GM10266 (cell line): ENCODE results near the gene CEP68.
"Not testable (repeated sequence)": the region's sequence is repeated elsewhere in the genome, so short reads cannot be mapped to it uniquely, and the experiment has no call there.

ENCODE experiments used
- DNase-seq: peaks from one replicate; pipeline ENCODE4 v3.0.0; 2012; ENCODE audit errors: extremely low spot score
- CTCF ChIP-seq: IDR thresholded peaks from 2 replicates; pipeline ENCODE4 v1.5.1; 2012; ENCODE audit warnings: mild to moderate bottlenecking, low read depth; ENCODE audit not compliant: control insufficient read depth, insufficient read depth; ENCODE audit errors: missing control alignments

Gene CEP68

DNA sequence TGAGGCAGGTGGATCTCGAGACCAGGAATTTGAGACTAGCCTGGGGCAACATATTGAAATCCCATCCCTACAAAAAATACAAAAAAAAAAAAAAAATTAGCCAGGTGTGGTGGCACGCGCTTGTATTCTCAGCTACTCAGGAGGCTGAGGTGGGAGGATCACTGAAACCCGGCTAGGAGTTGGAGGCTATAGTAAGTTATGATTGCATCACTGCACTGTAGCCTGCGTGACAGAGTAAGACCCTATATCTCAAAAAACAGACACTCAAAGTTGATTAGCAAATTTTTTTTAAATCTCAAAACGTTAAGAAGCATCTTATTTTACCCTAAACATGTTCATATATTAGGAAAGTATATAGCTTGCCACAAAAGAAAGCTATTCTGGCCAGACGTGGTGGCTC lies 66.1 kb downstream of the CEP68 start:
- no peak for DNase-seq
- TF ChIP-seq CTCF: no peak

- DNase-seq: not testable (repeated sequence)
These were observed 69.2 kb downstream of the CEP68 start for GRCh38 chr2:65125457-65125856.

DNA sequence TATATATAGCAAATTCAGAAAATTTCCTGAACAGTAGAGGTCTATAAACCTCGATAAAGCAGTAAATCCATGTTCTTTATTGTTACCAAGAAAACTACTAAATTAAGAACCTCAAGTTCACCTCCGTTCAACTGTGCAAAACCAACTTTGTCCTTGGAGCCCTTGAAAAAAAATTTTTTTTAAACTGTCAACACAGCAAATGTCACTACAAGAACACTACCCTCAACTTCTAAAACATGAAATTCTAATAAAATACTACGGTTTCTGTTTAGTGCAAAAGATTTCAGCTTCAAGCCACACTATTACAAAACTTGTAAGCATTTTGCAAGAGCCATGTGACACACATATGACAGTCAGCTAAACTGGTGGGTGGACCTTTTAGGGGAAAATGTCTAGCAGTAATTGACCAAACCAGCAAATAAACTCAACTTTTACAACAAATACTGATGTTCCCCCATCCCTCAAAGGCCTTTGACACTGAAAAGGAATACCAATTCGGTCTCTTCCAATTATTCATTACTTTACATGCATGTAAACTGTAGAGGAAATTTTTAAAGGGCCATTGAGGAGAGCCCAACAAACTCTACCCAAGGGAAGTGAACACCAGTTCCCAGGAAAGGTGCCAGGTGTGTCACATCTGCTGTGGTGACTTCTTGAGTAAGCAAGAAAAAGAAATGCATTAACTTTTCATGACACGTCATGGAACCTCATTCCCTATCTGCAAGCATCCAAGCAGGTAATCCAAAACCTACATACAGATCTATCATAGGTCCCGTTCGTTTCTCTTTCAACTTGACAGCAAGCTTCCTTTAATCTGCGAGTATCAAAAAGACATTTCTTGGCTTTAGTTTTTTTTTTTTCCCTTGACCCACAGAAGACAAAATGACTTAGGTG lies 72.3 kb downstream of the CEP68 start:
- TF ChIP-seq CTCF: no peak
- no peak for DNase-seq

DNA sequence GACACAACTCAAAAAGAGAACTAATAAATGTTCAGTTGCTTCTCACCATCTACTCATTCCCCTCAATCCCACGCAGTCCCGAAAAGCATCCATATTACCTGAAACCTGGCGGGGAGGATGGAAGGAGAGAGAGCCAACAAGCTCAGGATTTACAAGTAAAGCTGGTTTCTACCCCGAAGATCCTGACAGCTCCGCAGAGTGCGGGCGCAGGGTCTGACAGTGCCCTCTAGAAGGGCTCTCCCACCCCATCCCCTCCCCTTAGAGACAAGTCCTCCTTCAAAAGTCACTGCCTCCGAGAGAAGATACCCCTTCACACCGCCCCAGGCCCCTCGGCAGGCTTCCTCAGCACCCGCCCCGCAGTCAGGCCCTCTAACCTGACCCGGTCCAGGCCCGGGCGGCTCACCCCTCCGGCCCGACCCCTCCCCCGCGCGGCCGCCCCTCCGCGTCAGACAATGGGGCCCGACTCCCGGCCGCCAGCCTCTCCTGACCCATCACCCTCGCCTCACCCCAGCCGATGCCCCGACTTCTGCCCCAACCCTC lies 73.1 kb downstream of the CEP68 start:
- TF ChIP-seq CTCF: no peak
- DNase-seq: peak; percentile 22

GRCh38 chr2:65129826-65130663 lies 73.8 kb downstream of the CEP68 start, which contains the start of gene RAB1A:
Gene RAB1A (minus strand): TSS chr2:65130106. CDS start chr2:65129915, 191 bp downstream.
- peak; percentile 60 for TF ChIP-seq CTCF
- peak; percentile 98 for DNase-seq

GRCh38 chr2:65130664-65131175 lies 74.5 kb downstream of the CEP68 start:
- no peak for DNase-seq
- TF ChIP-seq CTCF: no peak

DNA sequence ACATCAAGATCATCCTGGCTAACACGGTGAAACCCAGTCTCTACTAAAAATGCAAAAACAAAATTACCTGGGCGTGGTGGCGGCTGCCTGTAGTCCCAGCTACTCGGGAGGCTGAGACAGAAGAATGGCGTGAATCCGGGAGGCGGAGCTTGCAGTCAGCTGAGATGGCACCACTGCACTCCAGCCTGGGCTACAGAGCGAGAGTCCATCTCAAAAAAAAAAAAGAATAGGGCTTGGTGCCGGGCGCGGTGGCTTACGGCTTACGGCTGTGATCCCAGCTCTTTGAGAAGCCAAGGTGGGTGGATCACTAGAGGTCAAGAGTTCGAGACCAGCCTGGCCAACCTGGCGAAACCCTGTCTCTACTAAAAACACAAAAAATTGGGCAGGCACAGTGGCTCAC lies 76.7 kb downstream of the CEP68 start:
- DNase-seq: not testable (repeated sequence)
